IMR-90 (cell line): Measurements from ENCODE around the gene ENDOU. TPM values are rescaled to one million over a fixed set of nuclear protein-coding genes. Genes with fewer than 3 reads are reported as not detected.

Experiments used
- ATAC-seq: fragments of 200-7000 bp; cut with Tn5 transposase; 2 replicates; pipeline ENCODE4 v1.9.1; 2020; ENCODE audit warnings: low read depth, mild to moderate bottlenecking, moderate library complexity
- BruUV-seq: library from RNA; stranded (reverse); fragments of 400-500 nt; replicated peaks from 2 replicates; lab custom pipeline; 2021; lab: Mats Ljungman, UMichigan
- CTCF ChIA-PET: fragments of 300-600 bp; formaldehyde crosslinking; extraction: SDS; loops from one replicate; lab custom pipeline; 2021; ENCODE audit warnings: antibody characterized with exemption; lab: Yijun Ruan, JAX
- POLR2A ChIA-PET: fragments of 300-600 bp; sonication (Branson Sonifier 250); formaldehyde crosslinking; loops from one replicate; lab custom pipeline; 2022; ENCODE audit warnings: antibody characterized with exemption; ENCODE audit not compliant: unreplicated experiment; lab: Charles Lee
- DNase-seq: peaks from one replicate; pipeline ENCODE4 v3.0.0; 2013
- H2AFZ ChIP-seq: replicated peaks from 2 replicates; pipeline ENCODE3; 2013; ENCODE audit warnings: low read length, mild to moderate bottlenecking; ENCODE audit not compliant: poor library complexity
- H2AK5ac ChIP-seq: 2 replicates; pipeline ENCODE4 v1.6.1; 2013; ENCODE audit warnings: low read depth, low read length, inconsistent platforms
- H2AK9ac ChIP-seq: replicated peaks from 2 replicates; pipeline ENCODE3; 2013; ENCODE audit warnings: mild to moderate bottlenecking, low read depth, low read length, moderate library complexity; ENCODE audit not compliant: poor library complexity
- H2BK120ac ChIP-seq: 2 replicates; pipeline ENCODE4 v1.6.1; 2013; ENCODE audit warnings: low read depth, low read length, inconsistent platforms
- H2BK15ac ChIP-seq: 3 replicates; pipeline ENCODE4 v1.6.1; 2013; ENCODE audit warnings: low read depth, low read length, inconsistent platforms
- H2BK20ac ChIP-seq: 2 replicates; pipeline ENCODE4 v1.6.1; 2013; ENCODE audit warnings: low read depth, mild to moderate bottlenecking, inconsistent platforms, low read length, moderate library complexity
- H2BK5ac ChIP-seq: 2 replicates; pipeline ENCODE4 v1.6.1; 2013; ENCODE audit warnings: mild to moderate bottlenecking, low read depth, low read length, inconsistent platforms; ENCODE audit not compliant: poor library complexity, severe bottlenecking
- H3K14ac ChIP-seq: replicated peaks from 2 replicates; pipeline ENCODE4 v1.6.1; 2013; ENCODE audit warnings: low read depth, low read length, inconsistent platforms
- H3K18ac ChIP-seq: 2 replicates; pipeline ENCODE4 v1.6.1; 2013; ENCODE audit warnings: low read depth, low read length, control low read depth
- H3K23ac ChIP-seq: 2 replicates; pipeline ENCODE4 v1.6.1; 2013; ENCODE audit warnings: low read depth, low read length, inconsistent platforms
- H3K27ac ChIP-seq: 2 replicates; pipeline ENCODE4 v1.5.1; 2013; ENCODE audit warnings: mild to moderate bottlenecking, control low read depth, low read length; ENCODE audit not compliant: insufficient read depth
- H3K27me3 ChIP-seq: 2 replicates; pipeline ENCODE4 v1.6.1; 2013; ENCODE audit warnings: low read length; ENCODE audit not compliant: control insufficient read depth, insufficient read depth
- H3K36me3 ChIP-seq: 2 replicates; pipeline ENCODE4 v1.6.1; 2013; ENCODE audit warnings: low read length, mixed read lengths; ENCODE audit not compliant: control insufficient read depth, insufficient read depth
- H3K4ac ChIP-seq: 2 replicates; pipeline ENCODE4 v1.6.1; 2013; ENCODE audit warnings: low read depth, low read length, inconsistent platforms
- H3K4me1 ChIP-seq: 2 replicates; pipeline ENCODE4 v1.6.1; 2013; ENCODE audit warnings: low read length, mixed read lengths; ENCODE audit not compliant: control insufficient read depth, insufficient read depth
- H3K4me2 ChIP-seq: 2 replicates; pipeline ENCODE4 v1.6.1; 2013; ENCODE audit warnings: low read depth, mild to moderate bottlenecking, control low read depth, low read length, moderate library complexity
- H3K4me3 ChIP-seq: 2 replicates; pipeline ENCODE4 v1.5.1; 2013; ENCODE audit warnings: low read depth, mild to moderate bottlenecking, control low read depth, low read length, moderate library complexity; ENCODE audit not compliant: insufficient read depth
- H3K56ac ChIP-seq: 2 replicates; pipeline ENCODE4 v1.6.1; 2013; ENCODE audit warnings: low read length, inconsistent platforms; ENCODE audit not compliant: insufficient read depth; ENCODE audit errors: extremely low read depth
- H3K79me1 ChIP-seq, 2 experiments: 2 replicates each; pipeline ENCODE4 v1.6.1; 2013; ENCODE audit warnings: low read length in 2 of 2, inconsistent platforms in 1 of 2, low read depth in 1 of 2
- H3K9ac ChIP-seq: 2 replicates; pipeline ENCODE4 v1.6.1; 2013; ENCODE audit warnings: low read depth, low read length, control low read depth
- H3K9me1 ChIP-seq: 2 replicates; pipeline ENCODE4 v1.6.1; 2013; ENCODE audit warnings: low read length, inconsistent platforms; ENCODE audit not compliant: insufficient read depth
- H3K9me3 ChIP-seq: 2 replicates; pipeline ENCODE4 v1.6.1; 2013; ENCODE audit warnings: low read length; ENCODE audit not compliant: control insufficient read depth, insufficient read depth
- H4K20me1 ChIP-seq: 2 replicates; pipeline ENCODE4 v1.6.1; 2013; ENCODE audit warnings: low read length, inconsistent platforms; ENCODE audit not compliant: insufficient read depth
- H4K5ac ChIP-seq: 2 replicates; pipeline ENCODE4 v1.6.1; 2013; ENCODE audit warnings: mild to moderate bottlenecking, low read depth, low read length, control low read depth
- H4K8ac ChIP-seq, 2 experiments: 2 replicates each; pipeline ENCODE4 v1.6.1; 2013; ENCODE audit warnings: low read depth in 2 of 2, low read length in 2 of 2, control low read depth in 1 of 2, inconsistent platforms in 1 of 2
- H4K91ac ChIP-seq: 2 replicates; pipeline ENCODE4 v1.6.1; 2013; ENCODE audit warnings: low read depth, low read length, inconsistent platforms; ENCODE audit not compliant: insufficient read depth
- BHLHE40 ChIP-seq: fragments of 150-350 bp; IDR thresholded peaks from 2 replicates; pipeline ENCODE4 v1.6.1; 2016; ENCODE audit warnings: mild to moderate bottlenecking, low read depth, low read length
- ELK1 ChIP-seq: fragments of 150-350 bp; IDR thresholded peaks from 2 replicates; pipeline ENCODE4 v1.6.1; 2016; ENCODE audit warnings: low read depth, mild to moderate bottlenecking, low read length, moderate library complexity, borderline replicate concordance
- FOS ChIP-seq: fragments of 150-350 bp; IDR thresholded peaks from 2 replicates; pipeline ENCODE4 v1.6.1; 2016; ENCODE audit warnings: low read depth, low read length
- MAFK ChIP-seq: IDR thresholded peaks from 2 replicates; pipeline ENCODE4 v1.6.1; 2012; ENCODE audit warnings: low read depth, low read length, improper control_type of control experiment
- MXI1 ChIP-seq: IDR thresholded peaks from 2 replicates; pipeline ENCODE4 v1.6.1; 2012; ENCODE audit warnings: low read depth, mild to moderate bottlenecking, low read length, moderate library complexity, borderline replicate concordance
- RCOR1 ChIP-seq: IDR thresholded peaks from 2 replicates; pipeline ENCODE4 v1.6.1; 2012; ENCODE audit warnings: mild to moderate bottlenecking, low read length, improper control_type of control experiment; ENCODE audit not compliant: insufficient replicate concordance
- RFX5 ChIP-seq: IDR thresholded peaks from 2 replicates; pipeline ENCODE4 v1.8.0; 2012; ENCODE audit warnings: low read depth, mild to moderate bottlenecking, low read length, moderate library complexity
- SMC3 ChIP-seq: fragments of 150-350 bp; IDR thresholded peaks from 2 replicates; pipeline ENCODE4 v1.6.1; 2016; ENCODE audit warnings: low read depth, mild to moderate bottlenecking, antibody characterized with exemption, low read length, moderate library complexity
- USF2 ChIP-seq: fragments of 150-350 bp; IDR thresholded peaks from 2 replicates; pipeline ENCODE4 v1.6.1; 2017; ENCODE audit warnings: mild to moderate bottlenecking, antibody characterized with exemption, low read length, low read depth
- WGBS, 2 experiments: methylation state at CpG; one replicate each; pipeline versions ENCODE4 v1.1.5 to v1.1.7; 2013; ENCODE audit warnings: missing lambda C conversion rate in 2 of 2; ENCODE audit not compliant: insufficient read length in 1 of 2; ENCODE audit errors: extremely low coverage in 2 of 2; 5-methylcytosine and 5-hydroxymethylcytosine counted together
- dilution Hi-C: fragments of 300-500 bp; cut with HindIII; formaldehyde crosslinking; loops from one replicate; pipeline ENCODE4 v1.14.3; 2018; ENCODE audit warnings: low sequenced_read_pairs; ENCODE audit not compliant: unreplicated experiment
- in situ Hi-C: fragments of 300-500 bp; cut with MboI; formaldehyde crosslinking; loops from 3 replicates; pipeline ENCODE4 v1.14.3; 2019; ENCODE audit warnings: low sequenced_read_pairs, inconsistent platforms, mixed read lengths
- intact Hi-C: fragments of 100-400 bp; cut with micrococcal nuclease; formaldehyde crosslinking; loops from 2 replicates; pipeline ENCODE4 v1.10.0; 2022
- polyA plus RNA-seq, 3 experiments: library from polyadenylated mRNA; depleted of rRNA; stranded (reverse); fragments of >200 nt; gene quantifications; 2 replicates each; pipeline ENCODE4 v1.2.3, GENCODE V29; 2012; ENCODE audit warnings: low replicate concordance in 1 of 3
- total RNA-seq: library from RNA; depleted of rRNA; stranded (reverse); fragments of >200 nt; gene quantifications from 2 replicates; pipeline ENCODE4 v1.2.3, GENCODE V29; 2012

Gene ENDOU
- total and polyA plus RNA-seq, 2 of the 4 experiments (the other 2 are of a cell fraction), result under 0.01 to 0.09 TPM

GRCh38 chr12:47748507-47748828, 23.2 kb upstream of the ENDOU start:
- no peak overlapping the region for H3K14ac ChIP-seq
- H3K36me3 ChIP-seq, result no peaks in the 10 kb centered on the region
- ChIA-PET POLR2A (no interaction called here), CTCF (no interaction called here)
- H2AK5ac ChIP-seq, result no peak overlapping the region
- no peak overlapping the region for H2BK15ac ChIP-seq
- H4K91ac ChIP-seq, result no peak overlapping the region
- TF ChIP-seq USF2, result no peak
- no peak for TF ChIP-seq ELK1
- TF ChIP-seq SMC3, result no peak
- no peak for TF ChIP-seq BHLHE40
- no peak for TF ChIP-seq RCOR1
- TF ChIP-seq MAFK, result no peak
- no peak for TF ChIP-seq FOS
- no peak for TF ChIP-seq MXI1
- TF ChIP-seq RFX5, result no peak
- H3K9me1 ChIP-seq, result peaks cover 5% of the 10 kb centered on the region; the same call in 1 of the 2 replicates
- intact Hi-C loops (no loop called here), in situ Hi-C loops (loop anchor here (10.0 kb wide), 1 partner anchor 86 kb away; no protein-coding TSS in a partner anchor), dilution Hi-C loops (no loop called here)
- H3K4me3 ChIP-seq, result no peak overlapping the region
- WGBS, 2 experiments, result no CpG with 5 or more reads among the region's 1 CpG
- no peaks in the 10 kb centered on the region for H4K20me1 ChIP-seq
- no peak overlapping the region for H2BK5ac ChIP-seq
- H3K27ac ChIP-seq, result no peak overlapping the region
- H4K8ac ChIP-seq, result no peak overlapping the region
- no peaks in the 10 kb centered on the region for H3K79me1 ChIP-seq
- H2AK9ac ChIP-seq, result no peak overlapping the region
- ATAC-seq (no peak), DNase-seq (no peak)
- no peaks in the 10 kb centered on the region for H3K9me3 ChIP-seq
- H3K4me1 ChIP-seq, result peaks cover 8% of the 10 kb centered on the region
- no peak overlapping the region for H3K23ac ChIP-seq
- H2BK120ac ChIP-seq, result no peak overlapping the region
- peaks cover 28% of the 10 kb centered on the region for H3K27me3 ChIP-seq
- H3K9ac ChIP-seq, result no peak overlapping the region
- no peak overlapping the region for H3K18ac ChIP-seq
- H3K4ac ChIP-seq, result no peak overlapping the region
- no peak overlapping the region for H3K56ac ChIP-seq
- H4K5ac ChIP-seq, result no peak overlapping the region
- no TSS peak for BruUV-seq
- H2AFZ ChIP-seq, result no peak overlapping the region
- H2BK20ac ChIP-seq, result no peak overlapping the region
- H3K4me2 ChIP-seq, result no peak overlapping the region
